GM19025 (cell line): ENCODE data around the gene DCN.

ENCODE experiments used
- ATAC-seq: cut with Tn5 transposase; IDR thresholded peaks from one replicate; pipeline ENCODE4 v1.9.1; 2021; ENCODE audit warnings: mild to moderate bottlenecking, low read depth, moderate library complexity; ENCODE audit not compliant: unreplicated experiment

DCN gene

GRCh38 chr12:91105807-91106206 is 76.8 kb downstream of the DCN start:
- no peak for ATAC-seq

GRCh38 chr12:91104812-91105466 is 77.7 kb downstream of the DCN start:
- peak; percentile 53 for ATAC-seq

- no peak for ATAC-seq
Measured at GRCh38 chr12:91103624-91104023, 79.0 kb downstream of the DCN start.

GRCh38 chr12:91103101-91103500 is 79.5 kb downstream of the DCN start:
- no peak for ATAC-seq

- ATAC-seq = no peak
Measured at GRCh38 chr12:91100906-91101305, 81.7 kb downstream of the DCN start.

GRCh38 chr12:91099836-91100235 is 82.8 kb downstream of the DCN start:
- no peak for ATAC-seq

- no peak for ATAC-seq
Measured at GRCh38 chr12:91099341-91099740, 83.3 kb downstream of the DCN start.

GRCh38 chr12:91098941-91099340 is 83.7 kb downstream of the DCN start:
- ATAC-seq = no peak

- no peak for ATAC-seq
Measured at GRCh38 chr12:91098461-91098860, 84.2 kb downstream of the DCN start.

- ATAC-seq = no peak
Measured at GRCh38 chr12:91094957-91095356, 87.7 kb downstream of the DCN start.

- ATAC-seq = no peak
Measured at GRCh38 chr12:91094032-91094662, 88.5 kb downstream of the DCN start.

- ATAC-seq = no peak
Measured at GRCh38 chr12:91093341-91093740, 89.3 kb downstream of the DCN start.

GRCh38 chr12:91091916-91092715 is 90.5 kb downstream of the DCN start:
- no peak for ATAC-seq
